Transverse colon (tissue), 4 donors: ENCODE measurements around the gene NASP. TPM values are rescaled to one million over a fixed set of nuclear protein-coding genes. Genes with fewer than 3 reads are reported as not detected.
A peak's percentile ranks its signal among the peaks of the same experiment; 100 is the strongest.

Experiments
- DNase-seq: peaks from one replicate; pipeline ENCODE4 v3.0.0-alpha.2; 2019
- H3K27ac ChIP-seq, 4 donors: fragments of 200-600 bp; sonication (generic); 2 replicates each; pipeline ENCODE4 v1.5.1; 2016 to 2018; ENCODE audit warnings: inconsistent platforms in 4 of 4
- H3K27me3 ChIP-seq: fragments of 200-600 bp; sonication (generic); 2 replicates; pipeline ENCODE4 v1.5.1; 2017; ENCODE audit warnings: inconsistent platforms
- H3K36me3 ChIP-seq, 4 donors: fragments of 200-600 bp; sonication (generic); 2 replicates each; pipeline ENCODE4 v1.5.1; 2017 to 2019; ENCODE audit warnings: inconsistent platforms in 4 of 4
- H3K4me1 ChIP-seq, 4 donors: fragments of 200-600 bp; sonication (generic); 2 replicates each; pipeline ENCODE4 v1.5.1; 2017 to 2020; ENCODE audit warnings: inconsistent platforms in 4 of 4
- H3K4me3 ChIP-seq, 4 donors: fragments of 200-600 bp; sonication (generic); 1 replicate in 1 of 4; 2 replicates in 3 of 4; pipeline versions ENCODE4 v1.5.1 to v1.6.1; 2017 to 2019; ENCODE audit warnings: inconsistent platforms in 4 of 4
- H3K9me3 ChIP-seq, 2 donors: fragments of 200-600 bp; sonication (generic); 2 replicates each; pipeline ENCODE4 v1.5.1; 2017 to 2019; ENCODE audit warnings: inconsistent platforms in 2 of 2
- CTCF ChIP-seq, 5 experiments: fragments of 200-600 bp in 3 of 5; fragments of 450-650 bp in 2 of 5; sonication (generic) in 3 of 5; IDR thresholded peaks; 1 replicate in 2 of 5; 2 replicates in 3 of 5; pipeline ENCODE4 v1.5.1; 2016 to 2017; ENCODE audit warnings: antibody characterized with exemption in 5 of 5, inconsistent platforms in 3 of 5, mild to moderate bottlenecking in 2 of 5, moderate library complexity in 1 of 5
- EP300 ChIP-seq: sonication (generic); formaldehyde crosslinking; IDR thresholded peaks from one replicate; pipeline ENCODE4 v1.6.1; 2017; ENCODE audit warnings: antibody characterized with exemption, low read depth
- POLR2A ChIP-seq: fragments of 450-650 bp; IDR thresholded peaks from one replicate; pipeline ENCODE4 v1.6.1; 2016; ENCODE audit warnings: antibody characterized with exemption, mild to moderate bottlenecking, moderate library complexity
- POLR2AphosphoS5 ChIP-seq, 3 donors: sonication (generic); formaldehyde crosslinking; IDR thresholded peaks; one replicate each; pipeline ENCODE4 v1.6.1; 2016; ENCODE audit warnings: antibody characterized with exemption in 3 of 3
- WGBS, 2 donors: methylation state at CpG; one replicate each; pipeline ENCODE4 v1.1.5; 2018; ENCODE audit warnings: low coverage in 1 of 2; 5-methylcytosine and 5-hydroxymethylcytosine counted together
- in situ Hi-C, 4 donors: fragments of 200-750 bp; cut with MboI; loops; one replicate each; pipeline versions ENCODE4 v1.15.0 to v1.15.1; 2017; ENCODE audit warnings: low sequenced_read_pairs in 3 of 4, low pct_ligation_motif_present in 1 of 4, low pct_unique_long_range_greater_than_20kb in 1 of 4
- intact Hi-C: fragments of 100-400 bp; cut with DNase I; formaldehyde crosslinking; loops from one replicate; pipeline ENCODE4 v1.15.1; 2023; ENCODE audit warnings: low total_unique reads
- total RNA-seq, 4 donors: library from RNA; depleted of rRNA; stranded (reverse); fragments of >200 nt; gene quantifications; one replicate each; pipeline ENCODE4 v1.1.0, GENCODE V29; 2016

NASP gene
- total RNA-seq, 4 donors from 2014 or later = 34.4 to 62.2 (median 37.5) TPM

GRCh38 chr1:45608175-45609156, 24.6 kb downstream of the NASP start:
- DNase-seq = no peak
- intact Hi-C loops (no loop called here), in situ Hi-C loops (no loop called here)
- Histone ChIP-seq H3K27ac (peak overlapping the region in 1 of 4 donors; percentile 5), H3K4me1 (no peaks in the 10 kb centered on the region), H3K4me3 (no peak overlapping the region), H3K27me3 (no peaks in the 10 kb centered on the region), H3K9me3 (no peaks in the 10 kb centered on the region), H3K36me3 (peaks cover 0 to 24% (median 2%) of the 10 kb centered on the region in 4 donors)
- TF ChIP-seq POLR2A = no peak
- no peak for TF ChIP-seq CTCF (IDR thresholded peaks at IDR 0.05)
- TF ChIP-seq EP300 = no peak
- no peak for TF ChIP-seq POLR2AphosphoS5 (IDR thresholded peaks at IDR 0.05)
- 60 to 79% methylated on average over 4 to 5 of the region's 5 CpGs for WGBS, 2 donors

GRCh38 chr1:45610589-45611226, 26.9 kb downstream of the NASP start:
- DNase-seq = no peak
- WGBS, 2 donors = 95 to 100% methylated on average over 4 to 10 of the region's 10 CpGs
- H3K4me1 ChIP-seq = no peaks in the 10 kb centered on the region
- no peaks in the 10 kb centered on the region for H3K9me3 ChIP-seq
- peaks cover 0 to 32% (median 7%) of the 10 kb centered on the region in 4 donors for H3K36me3 ChIP-seq
- intact Hi-C loops = no loop called here
- TF ChIP-seq EP300 = no peak
- no peak for TF ChIP-seq POLR2AphosphoS5 (IDR thresholded peaks at IDR 0.05)
- TF ChIP-seq CTCF (IDR thresholded peaks at IDR 0.05) = no peak
- H3K4me3 ChIP-seq = no peak overlapping the region
- in situ Hi-C loops = no loop called here
- no peaks in the 10 kb centered on the region for H3K27me3 ChIP-seq
- H3K27ac ChIP-seq = no peak overlapping the region

- Histone ChIP-seq H3K36me3 (peaks cover 0 to 40% (median 18%) of the 10 kb centered on the region in 4 donors), H3K9me3 (no peaks in the 10 kb centered on the region), H3K27me3 (no peaks in the 10 kb centered on the region), H3K4me3 (no peak overlapping the region), H3K4me1 (no peaks in the 10 kb centered on the region), H3K27ac (no peak overlapping the region)
- WGBS, 2 donors = 82 to 93% methylated on average over 8 of the region's 8 CpGs
- in situ Hi-C loops (no loop called here), intact Hi-C loops (no loop called here)
- TF ChIP-seq POLR2A (no peak), POLR2AphosphoS5 (IDR thresholded peaks at IDR 0.05) (no peak), CTCF (IDR thresholded peaks at IDR 0.05) (no peak), EP300 (no peak)
- no peak for DNase-seq
These were observed 29.2 kb downstream of the NASP start for GRCh38 chr1:45612941-45613579.

GRCh38 chr1:45615885-45616284, 32.0 kb downstream of the NASP start:
- H3K4me1 ChIP-seq = no peaks in the 10 kb centered on the region
- TF ChIP-seq POLR2AphosphoS5 (IDR thresholded peaks at IDR 0.05) (no peak), POLR2A (no peak), EP300 (no peak), CTCF (IDR thresholded peaks at IDR 0.05) (no peak)
- no peak overlapping the region for H3K4me3 ChIP-seq
- no peaks in the 10 kb centered on the region for H3K9me3 ChIP-seq
- 77 to 89% methylated on average over 1 of the region's 1 CpG for WGBS, 2 donors
- H3K27me3 ChIP-seq = no peaks in the 10 kb centered on the region
- no peak for DNase-seq
- intact Hi-C loops = no loop called here
- no peak overlapping the region for H3K27ac ChIP-seq
- in situ Hi-C loops = no loop called here
- peaks cover 0 to 44% (median 20%) of the 10 kb centered on the region in 4 donors for H3K36me3 ChIP-seq
